Colonic mucosa (tissue), 4 donors: ENCODE results near the gene NPY1R. TPM values are rescaled to one million over a fixed set of nuclear protein-coding genes. Genes with fewer than 3 reads are reported as not detected.

Experiments
- DNase-seq: peaks from one replicate; pipeline ENCODE4 v3.0.0-alpha.2; 2020
- H3K27ac ChIP-seq: fragments of 200-600 bp; one replicate; pipeline ENCODE4 v1.8.0; 2021
- H3K27me3 ChIP-seq: fragments of 200-600 bp; one replicate; pipeline ENCODE4 v1.8.0; 2021
- H3K36me3 ChIP-seq: fragments of 200-600 bp; one replicate; pipeline ENCODE4 v1.8.0; 2021
- H3K4me1 ChIP-seq: fragments of 200-600 bp; one replicate; pipeline ENCODE4 v1.8.0; 2021; ENCODE audit warnings: mild to moderate bottlenecking
- H3K4me3 ChIP-seq: fragments of 200-600 bp; one replicate; pipeline ENCODE4 v1.8.0; 2021
- H3K9ac ChIP-seq, 2 donors: one replicate each; pipeline ENCODE4 v1.7.0; 2013; ENCODE audit warnings: control low read depth in 2 of 2, low read depth in 2 of 2, low read length in 2 of 2
- H3K9me3 ChIP-seq: fragments of 200-600 bp; one replicate; pipeline ENCODE4 v1.8.0; 2021
- intact Hi-C: fragments of 100-400 bp; cut with DNase I; formaldehyde crosslinking; loops from one replicate; pipeline ENCODE4 v1.14.1; 2022
- total RNA-seq, 2 donors: library from RNA; stranded (reverse); fragmentation: NEBNext Ultra II Directional in 1 of 2; extraction: Animal tissue kit (Norgen Biotek cat#: 25700) in 1 of 2; gene quantifications; one replicate each; pipeline ENCODE4 v1.2.1, GENCODE V29; 2021
- TF ChIP-seq, protein P1 (sequence below): fragments of 200-600 bp; IDR thresholded peaks from one replicate; pipeline ENCODE4 v1.8.0; 2022; ENCODE audit warnings: antibody characterized with exemption, mild to moderate bottlenecking
- donor health status: healthy.
- donor health status: DM: no; HTN: no; CAD: no.
- donor health status: DM: no; HTN: no; CAD: no.

Gene NPY1R
- total RNA-seq, 2 donors from 2014 or later: 1.6 to 2.0 TPM

DNA sequence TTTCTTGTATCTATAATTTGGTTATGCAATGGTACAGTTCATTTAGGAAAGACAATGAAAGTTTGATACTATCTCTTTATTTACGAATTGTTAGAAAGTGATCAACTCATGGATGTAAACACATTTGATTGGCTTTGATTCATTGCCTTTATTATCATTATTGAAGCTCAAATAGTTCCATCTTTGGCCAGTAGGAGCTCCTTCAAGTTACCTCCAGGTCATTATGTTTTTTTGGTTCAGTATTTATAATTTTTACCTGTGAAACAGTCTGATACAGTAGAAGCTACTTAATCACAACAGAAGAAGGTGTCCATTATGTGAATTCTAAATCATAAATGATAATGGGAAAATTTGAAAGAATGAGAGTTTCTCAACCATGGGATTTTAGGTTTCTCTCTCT, 23.7 kb upstream of the NPY1R start:
- intact Hi-C loops: no loop called here

DNA sequence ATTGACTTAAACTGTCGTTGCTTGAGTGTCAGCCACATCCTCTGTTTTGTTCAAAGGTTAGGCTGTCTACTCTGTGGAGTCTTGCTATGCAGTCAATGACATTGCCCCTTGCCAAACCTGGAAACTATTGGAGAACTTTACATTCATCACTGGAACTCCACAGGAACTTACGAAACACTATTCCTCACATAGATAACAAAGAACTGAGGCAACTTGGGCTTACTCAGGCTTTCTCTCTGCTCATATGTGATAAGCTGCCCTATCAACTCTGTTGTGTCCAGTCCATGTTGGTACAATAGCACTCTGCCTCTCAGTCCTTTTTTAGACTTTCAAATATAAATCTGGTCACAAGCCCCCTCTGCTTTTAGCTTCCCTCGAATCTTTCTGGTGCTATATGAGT, 20.7 kb upstream of the NPY1R start:
- no peaks in the 10 kb centered on the region for H3K9me3 ChIP-seq
- no peak for DNase-seq
- H3K4me1 ChIP-seq: no peaks in the 10 kb centered on the region
- no peak overlapping the region for H3K9ac ChIP-seq
- intact Hi-C loops: no loop called here
- H3K36me3 ChIP-seq: no peaks in the 10 kb centered on the region
- H3K4me3 ChIP-seq: no peak overlapping the region
- TF ChIP-seq, protein P1, sequence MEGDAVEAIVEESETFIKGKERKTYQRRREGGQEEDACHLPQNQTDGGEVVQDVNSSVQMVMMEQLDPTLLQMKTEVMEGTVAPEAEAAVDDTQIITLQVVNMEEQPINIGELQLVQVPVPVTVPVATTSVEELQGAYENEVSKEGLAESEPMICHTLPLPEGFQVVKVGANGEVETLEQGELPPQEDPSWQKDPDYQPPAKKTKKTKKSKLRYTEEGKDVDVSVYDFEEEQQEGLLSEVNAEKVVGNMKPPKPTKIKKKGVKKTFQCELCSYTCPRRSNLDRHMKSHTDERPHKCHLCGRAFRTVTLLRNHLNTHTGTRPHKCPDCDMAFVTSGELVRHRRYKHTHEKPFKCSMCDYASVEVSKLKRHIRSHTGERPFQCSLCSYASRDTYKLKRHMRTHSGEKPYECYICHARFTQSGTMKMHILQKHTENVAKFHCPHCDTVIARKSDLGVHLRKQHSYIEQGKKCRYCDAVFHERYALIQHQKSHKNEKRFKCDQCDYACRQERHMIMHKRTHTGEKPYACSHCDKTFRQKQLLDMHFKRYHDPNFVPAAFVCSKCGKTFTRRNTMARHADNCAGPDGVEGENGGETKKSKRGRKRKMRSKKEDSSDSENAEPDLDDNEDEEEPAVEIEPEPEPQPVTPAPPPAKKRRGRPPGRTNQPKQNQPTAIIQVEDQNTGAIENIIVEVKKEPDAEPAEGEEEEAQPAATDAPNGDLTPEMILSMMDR: no peak
- H3K27me3 ChIP-seq: no peaks in the 10 kb centered on the region
- H3K27ac ChIP-seq: no peak overlapping the region

More for the DNA sequence above, 23.7 kb upstream of the NPY1R start:
- no peaks in the 10 kb centered on the region for H3K9me3 ChIP-seq
- no peaks in the 10 kb centered on the region for H3K27me3 ChIP-seq
- DNase-seq: no peak
- no peaks in the 10 kb centered on the region for H3K4me1 ChIP-seq
- H3K36me3 ChIP-seq: no peaks in the 10 kb centered on the region
- H3K27ac ChIP-seq: no peak overlapping the region
- TF ChIP-seq, protein P1: no peak
- H3K4me3 ChIP-seq: no peak overlapping the region
- H3K9ac ChIP-seq: no peak overlapping the region

DNA sequence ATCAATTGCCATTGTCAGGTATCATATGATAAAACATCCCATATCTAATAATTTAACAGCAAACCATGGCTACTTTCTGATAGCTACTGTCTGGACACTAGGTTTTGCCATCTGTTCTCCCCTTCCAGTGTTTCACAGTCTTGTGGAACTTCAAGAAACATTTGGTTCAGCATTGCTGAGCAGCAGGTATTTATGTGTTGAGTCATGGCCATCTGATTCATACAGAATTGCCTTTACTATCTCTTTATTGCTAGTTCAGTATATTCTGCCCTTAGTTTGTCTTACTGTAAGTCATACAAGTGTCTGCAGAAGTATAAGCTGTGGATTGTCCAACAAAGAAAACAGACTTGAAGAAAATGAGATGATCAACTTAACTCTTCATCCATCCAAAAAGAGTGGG, 18.3 kb upstream of the NPY1R start:
- Histone ChIP-seq H3K27ac (no peak overlapping the region), H3K27me3 (no peaks in the 10 kb centered on the region), H3K36me3 (no peaks in the 10 kb centered on the region), H3K9ac (no peak overlapping the region), H3K4me3 (no peak overlapping the region), H3K4me1 (no peaks in the 10 kb centered on the region), H3K9me3 (no peaks in the 10 kb centered on the region)
- TF ChIP-seq, protein P1: no peak
- intact Hi-C loops: no loop called here
- DNase-seq: no peak

DNA sequence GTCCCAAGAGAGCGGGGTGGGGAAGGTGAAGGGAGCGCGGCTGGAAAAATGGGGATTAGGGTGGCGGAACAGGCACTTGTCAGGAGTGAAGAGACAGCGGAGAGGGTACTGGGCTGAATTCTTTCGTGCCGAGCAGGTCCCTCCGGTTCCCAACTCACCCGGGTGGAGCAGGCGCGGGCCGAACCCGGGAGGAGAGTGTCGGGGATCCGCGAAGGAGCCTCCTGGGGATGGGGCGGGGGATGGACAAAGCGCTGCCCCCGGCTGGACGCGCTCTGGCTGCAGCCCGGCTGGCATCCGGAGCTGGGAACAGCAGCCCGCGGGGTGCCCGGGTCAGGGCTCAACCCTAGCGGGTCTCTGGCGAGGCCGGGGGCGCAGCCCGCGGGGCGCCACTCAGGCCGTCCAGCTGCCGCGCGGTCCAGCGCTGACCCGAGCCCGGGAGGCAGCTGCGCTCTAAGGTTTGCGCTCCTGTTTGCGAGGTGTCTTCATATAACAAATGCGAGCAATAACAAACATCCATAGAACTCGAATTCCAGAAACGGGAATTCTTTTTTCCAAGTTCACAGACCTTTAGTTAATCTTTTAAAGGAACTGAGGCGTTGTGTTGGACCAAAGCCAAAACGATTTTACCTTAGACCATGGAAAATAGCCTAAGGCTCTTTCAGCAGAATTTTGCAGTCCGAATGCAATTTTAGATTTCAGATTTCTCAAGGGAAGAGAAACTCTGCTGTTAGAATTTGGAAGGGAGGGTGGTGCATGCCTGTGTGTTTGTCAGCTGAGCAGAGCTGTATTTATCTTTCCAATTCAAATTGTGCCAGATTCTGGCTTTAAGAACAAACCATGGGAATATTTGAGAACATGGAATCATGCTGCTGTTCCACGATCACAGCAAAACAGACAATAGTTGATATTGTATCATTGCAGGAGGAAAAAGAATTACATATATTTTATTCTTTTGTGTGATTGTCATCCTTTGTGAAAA, 12.0 kb upstream of the NPY1R start:
- intact Hi-C loops: no loop called here
- H3K9me3 ChIP-seq: no peaks in the 10 kb centered on the region
- no peak for DNase-seq
- no peaks in the 10 kb centered on the region for H3K4me1 ChIP-seq
- H3K27me3 ChIP-seq: peaks cover 8% of the 10 kb centered on the region
- H3K36me3 ChIP-seq: no peaks in the 10 kb centered on the region
- no peak overlapping the region for H3K27ac ChIP-seq
- peak overlapping the region; percentile 41 for H3K4me3 ChIP-seq
- H3K9ac ChIP-seq: peak overlapping the region in 1 of 2 donors; percentile 68
- TF ChIP-seq, protein P1: no peak

DNA sequence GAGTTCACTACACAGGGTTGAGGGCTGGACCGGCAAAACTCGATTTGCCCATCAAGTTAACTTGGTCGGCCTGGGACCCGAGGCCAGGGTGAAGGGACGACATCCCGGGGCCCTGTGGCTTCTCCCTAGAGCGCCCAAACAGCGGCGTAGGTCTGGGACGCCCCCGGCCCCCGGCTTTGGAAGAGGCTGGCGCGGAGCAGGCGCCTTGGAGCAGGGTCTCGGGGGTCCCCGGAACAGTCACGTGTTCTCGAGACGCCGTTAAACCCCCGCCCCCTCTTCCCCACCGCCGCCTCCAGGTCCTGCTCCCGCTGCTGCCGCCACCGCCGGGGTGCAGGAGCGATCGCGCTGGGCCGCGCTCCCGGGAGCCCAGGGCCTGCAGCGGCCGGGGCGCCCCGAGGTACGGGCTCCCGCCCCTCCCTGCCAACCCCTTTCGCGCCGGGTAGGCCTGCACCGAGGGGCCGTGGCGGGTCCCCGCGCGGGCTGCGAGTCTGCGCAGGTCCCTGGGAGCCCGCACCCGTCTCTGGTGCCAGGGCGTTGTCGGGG, 11.3 kb upstream of the NPY1R start, which contains the start of gene NPY5R:
Gene NPY5R, plus strand, starts transcription at position 289 of the 543 bp plus-strand sequence. CDS start 6,382 bp downstream, outside the sequence.
- DNase-seq: no peak
- Histone ChIP-seq H3K4me1 (no peaks in the 10 kb centered on the region), H3K9me3 (no peaks in the 10 kb centered on the region), H3K27ac (no peak within 1 kb of the TSS), H3K27me3 (peaks cover 8% of the 10 kb centered on the region), H3K9ac (peak within 1 kb of the TSS in 1 of 2 donors; percentile 68), H3K36me3 (no peaks in the 10 kb centered on the region), H3K4me3 (peak within 1 kb of the TSS; percentile 41)
- intact Hi-C loops: no loop called here
- TF ChIP-seq, protein P1: no peak
